Measurements from ENCODE around the gene HMCN2.

Gene HMCN2, protein sequence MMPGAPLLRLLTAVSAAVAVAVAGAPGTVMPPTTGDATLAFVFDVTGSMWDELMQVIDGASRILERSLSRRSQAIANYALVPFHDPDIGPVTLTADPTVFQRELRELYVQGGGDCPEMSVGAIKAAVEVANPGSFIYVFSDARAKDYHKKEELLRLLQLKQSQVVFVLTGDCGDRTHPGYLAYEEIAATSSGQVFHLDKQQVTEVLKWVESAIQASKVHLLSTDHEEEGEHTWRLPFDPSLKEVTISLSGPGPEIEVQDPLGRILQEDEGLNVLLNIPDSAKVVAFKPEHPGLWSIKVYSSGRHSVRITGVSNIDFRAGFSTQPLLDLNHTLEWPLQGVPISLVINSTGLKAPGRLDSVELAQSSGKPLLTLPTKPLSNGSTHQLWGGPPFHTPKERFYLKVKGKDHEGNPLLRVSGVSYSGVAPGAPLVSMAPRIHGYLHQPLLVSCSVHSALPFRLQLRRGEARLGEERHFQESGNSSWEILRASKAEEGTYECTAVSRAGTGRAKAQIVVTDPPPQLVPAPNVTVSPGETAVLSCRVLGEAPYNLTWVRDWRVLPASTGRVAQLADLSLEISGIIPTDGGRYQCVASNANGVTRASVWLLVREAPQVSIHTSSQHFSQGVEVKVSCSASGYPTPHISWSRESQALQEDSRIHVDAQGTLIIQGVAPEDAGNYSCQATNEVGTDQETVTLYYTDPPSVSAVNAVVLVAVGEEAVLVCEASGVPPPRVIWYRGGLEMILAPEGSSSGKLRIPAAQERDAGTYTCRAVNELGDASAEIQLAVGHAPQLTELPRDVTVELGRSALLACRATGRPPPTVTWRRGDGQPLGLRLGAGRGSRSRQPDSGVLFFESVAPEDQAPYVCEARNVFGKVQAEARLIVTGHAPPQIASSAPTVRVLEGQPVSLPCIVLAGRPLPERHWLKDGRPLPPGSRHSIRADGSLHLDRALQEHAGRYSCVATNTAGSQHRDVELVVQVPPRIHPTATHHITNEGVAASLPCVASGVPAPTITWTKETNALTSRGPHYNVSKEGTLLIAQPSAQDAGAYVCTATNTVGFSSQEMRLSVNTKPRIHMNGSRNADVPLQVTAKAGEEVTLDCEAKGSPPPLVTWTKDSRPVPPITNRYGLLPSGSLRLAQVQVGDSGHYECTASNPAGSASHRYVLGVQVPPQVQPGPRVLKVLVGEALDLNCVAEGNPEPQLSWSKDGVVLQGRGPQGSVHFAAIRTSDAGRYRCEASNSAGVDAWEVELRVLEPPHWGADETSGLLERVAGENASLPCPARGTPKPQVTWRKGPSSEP (N-terminal part only)

DNA sequence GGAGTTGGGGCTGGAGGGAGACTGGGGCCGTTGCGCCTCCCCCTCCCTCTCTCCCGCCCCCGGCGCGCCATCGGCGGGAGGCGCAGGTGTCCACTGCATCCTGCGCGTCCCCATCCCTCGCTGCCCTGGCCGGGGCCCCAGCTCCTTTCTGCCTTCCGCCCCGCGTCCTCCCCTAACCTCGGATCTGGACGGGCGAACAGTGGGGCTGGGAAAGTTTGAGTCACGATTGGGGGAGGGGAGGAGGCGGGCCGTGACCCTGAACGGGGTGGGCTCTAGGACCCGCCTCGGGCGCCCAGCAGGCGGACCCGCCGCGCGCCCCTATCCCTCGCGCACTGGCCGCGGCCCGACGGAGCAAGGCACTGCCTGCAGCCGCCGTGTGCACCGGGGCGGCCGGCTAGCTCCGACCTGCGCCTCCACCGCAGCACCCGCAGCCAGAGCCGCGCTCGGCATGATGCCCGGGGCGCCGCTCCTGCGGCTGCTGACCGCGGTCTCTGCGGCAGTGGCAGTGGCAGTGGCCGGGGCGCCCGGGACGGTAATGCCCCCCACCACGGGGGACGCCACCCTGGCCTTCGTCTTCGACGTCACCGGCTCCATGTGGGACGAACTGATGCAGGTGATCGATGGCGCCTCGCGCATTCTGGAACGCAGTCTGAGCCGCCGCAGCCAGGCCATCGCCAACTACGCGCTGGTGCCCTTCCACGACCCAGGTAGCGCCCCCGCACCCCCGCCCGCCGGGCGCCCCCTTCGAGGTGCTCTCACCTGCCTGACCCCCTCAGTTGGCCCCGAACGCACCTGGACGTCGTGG lies at the start of gene HMCN2:
TSS of gene HMCN2 (plus strand) at position 330 of the 805 bp plus-strand sequence. CDS start at position 449, 119 bp downstream.
- peak; percentile 79 for DNase-seq (ENCODE audit: low spot score)

DNA sequence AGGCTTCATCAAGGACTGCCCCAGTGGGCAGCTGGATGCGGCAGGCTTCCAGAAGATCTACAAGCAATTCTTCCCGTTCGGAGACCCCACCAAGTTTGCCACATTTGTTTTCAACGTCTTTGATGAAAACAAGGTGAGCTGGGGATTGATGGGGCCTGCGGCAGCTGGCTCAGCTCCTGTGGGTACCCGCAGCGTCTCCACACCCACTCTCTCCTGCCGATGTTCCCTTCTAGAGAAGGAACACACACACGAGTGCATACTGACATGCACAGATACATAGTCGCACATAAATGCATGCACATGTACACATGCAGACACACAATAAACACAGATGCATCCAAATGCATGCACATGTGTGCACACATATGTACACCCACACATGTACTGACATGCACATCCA lies 47.7 kb upstream of the HMCN2 start:
- DNase-seq (ENCODE audit: low spot score): no peak

DNA sequence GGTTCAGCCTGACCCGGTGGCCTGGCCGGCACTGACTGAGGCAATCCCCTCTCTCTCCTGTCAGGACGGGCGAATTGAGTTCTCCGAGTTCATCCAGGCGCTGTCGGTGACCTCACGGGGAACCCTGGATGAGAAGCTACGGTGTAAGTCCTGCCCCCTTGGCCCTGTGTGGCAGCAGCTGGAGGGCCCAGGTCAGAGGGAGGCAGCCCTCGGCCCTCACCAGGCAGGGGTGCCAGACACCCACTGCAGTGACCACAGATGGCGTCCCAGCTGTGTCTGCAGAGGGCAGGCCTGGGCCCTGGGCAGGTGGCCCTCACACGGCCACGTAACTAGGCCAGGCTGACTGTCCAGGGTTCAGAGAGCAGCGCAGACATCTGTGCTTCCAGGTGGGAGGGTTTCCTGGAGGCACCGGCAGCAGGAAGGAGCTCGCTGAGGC lies 45.9 kb upstream of the HMCN2 start:
- no peak for DNase-seq (ENCODE audit: low spot score)

DNA sequence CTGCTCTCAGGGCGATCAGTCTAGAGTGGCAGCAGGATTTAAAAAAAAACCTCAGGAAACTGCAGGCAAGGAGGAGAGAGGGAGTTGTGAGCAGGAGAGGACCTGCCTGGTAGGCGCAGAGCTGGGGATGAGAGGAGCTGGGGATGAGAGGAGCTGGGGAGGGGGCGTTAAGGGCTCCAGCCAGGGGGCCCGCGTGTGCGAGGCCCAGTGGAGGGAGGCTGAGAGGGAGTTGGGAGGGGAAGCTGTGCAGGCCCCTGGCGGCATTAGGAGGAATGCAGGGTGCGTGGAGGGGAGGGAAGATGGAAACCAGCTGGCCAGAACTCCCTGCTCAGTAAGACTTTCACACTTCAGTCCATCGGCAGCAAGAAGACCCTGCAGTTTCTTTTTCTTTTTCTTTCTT lies 45.2 kb upstream of the HMCN2 start:
- DNase-seq (ENCODE audit: low spot score): no peak

DNA sequence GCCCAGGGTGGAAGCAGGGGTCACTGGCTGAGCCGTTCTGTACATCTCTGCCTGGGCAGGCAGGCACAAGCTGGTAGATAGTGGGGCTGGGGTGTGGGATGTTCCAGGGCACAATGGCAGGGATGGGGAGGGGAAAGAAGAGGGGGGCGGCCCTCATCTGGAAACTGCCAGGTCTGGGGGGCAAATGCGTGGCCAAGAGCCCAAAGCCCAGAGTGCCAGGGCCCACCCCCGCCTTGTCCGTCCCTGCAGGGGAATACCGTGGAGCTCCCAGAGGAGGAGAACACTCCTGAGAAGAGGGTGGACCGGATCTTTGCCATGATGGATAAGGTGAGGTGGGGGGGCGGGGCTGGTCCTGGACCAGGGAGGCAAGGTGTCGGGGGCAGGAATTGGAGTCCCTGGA lies 42.7 kb upstream of the HMCN2 start:
- no peak for DNase-seq (ENCODE audit: low spot score)

DNA sequence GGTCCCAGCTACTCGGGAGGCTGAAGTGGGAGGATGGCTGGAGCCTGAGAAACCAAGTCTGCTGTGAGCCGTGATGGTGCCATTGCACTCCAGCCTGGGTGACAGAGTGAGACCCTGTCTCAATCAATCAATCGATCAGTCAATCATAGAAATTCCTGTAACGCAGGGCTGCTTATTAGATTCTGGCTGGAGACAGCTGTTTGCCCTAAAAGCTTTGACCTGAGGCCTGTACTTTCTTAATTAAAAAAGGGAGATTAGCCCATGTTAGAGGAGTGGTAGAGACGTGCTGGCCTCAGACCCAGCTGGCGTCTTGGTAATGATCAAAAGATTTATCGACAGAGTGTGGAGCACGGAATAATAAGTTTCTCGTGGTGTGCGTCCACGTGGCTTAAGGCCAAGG lies 40.5 kb upstream of the HMCN2 start:
- DNase-seq (ENCODE audit: low spot score): no peak

DNA sequence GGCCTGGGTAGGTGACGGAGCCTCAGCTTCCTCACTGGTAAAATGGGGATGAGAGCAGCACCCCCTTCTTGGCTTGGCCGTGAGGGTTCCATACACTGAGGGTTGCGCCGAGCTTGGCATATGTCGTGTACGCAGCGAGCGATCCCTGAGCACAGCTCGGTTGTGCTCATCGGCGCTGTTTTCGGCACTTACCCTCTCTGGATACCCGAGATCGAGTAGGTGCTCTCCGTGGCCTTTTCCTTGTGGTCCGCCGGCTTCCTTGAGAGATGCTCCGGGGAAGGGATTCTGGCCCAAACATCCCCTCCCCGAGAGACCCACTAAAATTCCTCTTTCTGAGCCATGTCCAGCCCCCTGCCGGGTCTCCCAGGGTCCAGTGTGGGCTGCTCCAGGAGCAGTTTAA lies 40.0 kb upstream of the HMCN2 start:
- no peak for DNase-seq (ENCODE audit: low spot score)

DNA sequence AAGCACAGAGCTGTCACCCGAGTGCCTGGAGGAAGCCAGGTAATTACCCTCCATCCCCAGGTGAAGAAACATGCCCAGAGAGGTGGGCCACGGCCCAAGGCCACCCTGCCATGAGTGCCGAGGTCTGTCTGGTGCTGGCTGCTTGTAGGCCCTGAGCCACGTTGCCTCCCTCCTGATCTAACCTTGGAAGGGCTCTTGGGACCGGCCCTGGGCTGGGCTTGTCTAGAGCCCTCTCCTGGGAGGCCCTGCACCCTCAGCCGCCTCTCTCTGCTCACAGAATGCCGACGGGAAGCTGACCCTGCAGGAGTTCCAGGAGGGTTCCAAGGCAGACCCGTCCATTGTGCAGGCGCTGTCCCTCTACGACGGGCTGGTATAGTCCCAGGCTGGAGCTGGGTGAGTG lies 39.4 kb upstream of the HMCN2 start:
- no peak for DNase-seq (ENCODE audit: low spot score)

DNA sequence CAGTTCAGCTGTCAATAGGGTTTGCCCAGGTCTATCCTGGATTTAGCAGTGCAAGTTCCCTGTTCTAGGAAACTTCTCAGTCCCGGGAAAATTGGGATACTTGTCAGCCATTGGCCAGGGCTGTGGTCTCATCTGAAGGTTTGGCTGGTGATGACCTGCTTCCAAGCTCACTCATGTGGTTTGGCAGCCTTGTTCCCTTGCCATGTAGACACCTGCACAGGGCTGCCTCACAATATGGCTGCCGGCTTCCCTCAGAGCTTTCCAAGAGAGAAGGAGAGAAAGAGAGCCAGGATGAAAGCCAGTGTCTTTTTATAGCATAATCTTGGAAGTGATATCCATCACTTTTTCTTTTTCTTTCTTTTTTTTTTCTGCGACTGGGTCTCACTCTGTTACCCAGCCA lies 37.7 kb upstream of the HMCN2 start:
- no peak for DNase-seq (ENCODE audit: low spot score)

DNA sequence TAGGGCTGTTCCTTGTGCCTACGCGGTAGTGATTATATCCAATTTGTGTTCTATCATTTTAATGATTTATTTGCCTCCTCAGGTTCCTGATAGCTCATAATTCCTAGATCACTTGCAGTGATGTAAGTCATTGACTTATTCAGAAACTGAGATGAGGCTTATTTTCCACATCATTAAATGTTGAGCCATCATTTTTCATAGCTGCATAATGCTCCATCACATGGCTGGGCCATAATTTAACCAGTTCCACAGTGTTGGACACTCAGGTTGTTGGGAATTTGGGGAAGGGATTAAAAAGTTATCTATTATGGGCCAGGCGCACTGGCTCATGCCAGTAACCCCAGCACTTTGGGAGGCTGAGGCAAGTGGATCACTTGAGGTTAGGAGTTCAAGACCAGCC lies 35.8 kb upstream of the HMCN2 start:
- no peak for DNase-seq (ENCODE audit: low spot score)

DNA sequence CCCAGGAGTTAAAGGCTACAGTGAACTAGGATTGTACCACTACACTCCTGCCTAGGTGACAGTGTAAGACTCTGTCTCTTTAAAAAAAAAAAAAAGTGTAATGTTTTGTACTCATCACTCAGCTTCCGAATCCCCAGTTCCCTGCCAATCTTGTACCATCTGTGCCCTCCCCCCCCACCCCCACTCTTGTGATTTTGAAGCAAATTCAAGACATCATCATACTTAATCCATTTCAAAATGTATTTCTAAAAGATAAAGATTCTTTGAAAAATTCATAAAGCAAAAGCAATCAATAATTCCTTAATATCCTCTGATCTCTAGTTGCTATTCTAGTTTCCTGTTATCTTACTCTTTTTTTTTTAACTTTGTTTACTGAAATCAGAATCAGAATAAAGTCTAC lies 34.9 kb upstream of the HMCN2 start:
- no peak for DNase-seq (ENCODE audit: low spot score)

DNA sequence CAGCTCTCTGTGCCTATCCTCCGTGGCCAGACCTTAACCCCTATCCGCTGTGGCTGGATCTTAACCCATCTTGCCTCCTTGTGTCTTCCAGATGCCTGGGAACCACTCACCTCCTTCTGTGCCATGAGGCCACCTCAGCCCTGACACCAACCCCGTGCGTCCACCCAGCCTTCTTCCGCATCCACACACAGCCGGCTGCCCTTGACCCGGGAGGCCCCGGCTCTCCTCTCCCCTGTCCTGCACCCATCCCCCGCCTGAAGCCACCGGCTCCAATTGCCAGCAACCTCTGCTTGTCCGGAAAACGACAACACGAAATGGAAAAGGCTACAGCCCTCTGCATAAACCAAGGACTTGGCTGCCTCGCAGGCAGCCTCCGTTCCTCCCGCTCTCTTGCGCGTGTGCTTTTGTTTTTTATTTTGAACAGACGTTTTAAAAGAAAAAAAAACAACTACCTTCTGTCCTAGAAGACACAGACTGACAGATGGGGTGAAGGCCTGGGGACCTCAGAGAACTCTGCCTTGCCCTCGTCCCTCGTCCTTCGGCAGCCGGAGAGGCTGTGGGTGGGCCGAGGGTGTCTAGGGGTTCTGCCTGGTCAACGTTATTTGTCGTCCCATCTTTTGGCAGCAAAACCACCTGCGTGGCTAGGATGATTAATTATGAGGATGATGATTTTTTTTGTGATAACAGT lies 32.5 kb upstream of the HMCN2 start:
- peak; percentile 18 for DNase-seq (ENCODE audit: low spot score)

DNA sequence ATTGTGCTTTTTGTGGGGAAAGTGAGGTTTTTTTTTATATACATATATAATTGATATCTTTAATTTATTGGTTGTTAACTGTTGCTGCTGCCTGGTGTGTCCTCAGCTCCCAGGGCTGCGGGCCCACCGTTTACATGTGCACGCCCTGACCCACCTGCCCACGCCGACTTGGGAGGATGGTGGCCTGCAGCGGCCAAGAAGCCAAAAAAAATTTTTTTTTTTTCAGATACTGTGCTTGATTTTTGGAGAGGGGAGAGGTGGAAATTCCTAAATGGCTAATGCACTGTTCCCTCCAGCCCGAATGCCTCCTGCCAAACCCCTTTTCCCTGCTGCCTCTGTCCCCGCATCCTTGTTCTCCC lies 32.0 kb upstream of the HMCN2 start:
- DNase-seq (ENCODE audit: low spot score): no peak

DNA sequence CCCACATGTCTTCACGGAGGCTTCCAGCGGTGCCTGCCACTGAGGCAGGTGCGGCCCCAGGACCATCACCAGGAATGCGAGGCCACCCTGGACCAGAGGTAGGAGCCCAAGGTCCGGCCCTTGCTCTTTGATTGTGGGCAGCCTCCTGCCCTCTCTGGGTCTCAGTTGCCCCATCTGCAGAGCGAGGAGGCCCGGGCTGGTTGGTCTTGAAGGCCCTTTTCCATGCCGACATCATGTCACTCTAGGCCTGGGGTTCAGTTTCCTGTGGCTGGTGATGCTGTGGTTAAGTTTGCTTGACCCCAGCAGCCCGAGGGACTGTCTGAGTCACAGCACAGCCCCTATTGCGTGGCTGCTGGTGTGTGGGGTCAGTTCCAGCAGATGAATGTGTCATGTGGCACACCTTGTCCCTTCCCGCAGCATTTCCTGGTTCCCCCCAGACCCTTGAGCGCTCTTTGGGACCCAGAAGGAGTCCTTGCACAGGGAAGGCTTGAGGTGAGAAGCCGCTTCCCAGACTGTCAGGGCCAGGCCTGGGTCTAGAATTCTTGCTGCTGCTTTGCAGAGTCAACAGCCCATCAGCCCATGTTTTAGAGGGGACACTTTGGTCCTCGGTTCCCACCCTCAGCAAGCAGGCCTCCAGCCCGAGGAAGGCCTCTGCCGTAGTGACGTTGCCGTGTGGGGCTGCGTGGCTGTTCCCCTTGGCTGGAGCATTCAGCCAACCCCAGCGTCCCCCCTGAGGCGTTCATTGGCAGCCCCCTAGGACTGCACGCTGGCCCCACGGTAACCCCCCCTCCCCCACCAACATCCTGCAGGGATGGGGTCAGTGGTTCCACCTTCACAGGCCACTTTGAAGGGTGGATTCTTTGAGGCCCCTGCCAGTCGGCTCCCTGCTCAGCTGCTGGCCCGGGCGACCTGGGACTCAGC lies 31.0 kb upstream of the HMCN2 start:
- peak; percentile 13 for DNase-seq (ENCODE audit: low spot score)

DNA sequence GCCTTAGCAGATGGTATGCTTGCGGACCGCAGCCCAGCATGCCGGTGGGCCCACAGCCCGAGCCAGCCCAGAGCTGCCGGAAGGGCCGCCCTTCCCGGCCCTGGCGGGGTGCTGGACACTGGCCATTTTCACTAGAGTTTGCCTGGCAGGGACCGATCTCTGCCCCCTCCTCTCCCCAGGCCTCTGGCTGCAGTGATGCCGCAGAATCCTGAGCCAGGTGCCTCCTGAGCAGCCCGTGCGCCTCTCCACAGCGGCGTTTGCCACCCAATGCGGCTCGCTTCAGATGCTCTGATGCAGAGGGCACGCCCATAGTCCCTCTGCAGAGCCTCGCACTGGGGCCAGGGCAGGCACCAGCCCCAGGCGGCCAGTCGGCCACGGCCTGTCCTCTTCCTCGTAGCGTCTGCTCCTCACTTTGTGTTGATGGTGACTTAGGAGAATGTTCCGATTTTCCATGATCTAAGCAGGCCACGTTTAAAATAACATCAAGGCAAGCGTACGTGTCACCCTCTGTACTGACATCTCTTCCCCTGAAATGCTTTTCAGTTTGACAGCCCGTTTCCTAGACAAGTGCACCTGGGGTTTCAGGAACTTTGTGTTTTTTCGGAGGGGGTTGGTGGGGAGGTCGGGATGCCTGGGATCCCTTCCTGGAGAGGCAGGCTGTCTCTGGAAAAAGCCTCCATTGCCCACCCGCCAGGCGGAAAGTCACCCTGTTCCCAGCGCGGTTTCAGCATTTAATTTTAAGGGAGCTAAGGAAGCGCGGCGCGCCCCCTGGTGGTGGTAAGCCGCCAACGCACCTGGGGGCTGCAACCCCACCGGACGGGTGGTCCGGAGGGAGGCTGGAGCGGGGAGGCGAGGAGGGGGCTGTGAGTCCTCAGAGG lies 29.8 kb upstream of the HMCN2 start:
- DNase-seq (ENCODE audit: low spot score): peak; percentile 84

DNA sequence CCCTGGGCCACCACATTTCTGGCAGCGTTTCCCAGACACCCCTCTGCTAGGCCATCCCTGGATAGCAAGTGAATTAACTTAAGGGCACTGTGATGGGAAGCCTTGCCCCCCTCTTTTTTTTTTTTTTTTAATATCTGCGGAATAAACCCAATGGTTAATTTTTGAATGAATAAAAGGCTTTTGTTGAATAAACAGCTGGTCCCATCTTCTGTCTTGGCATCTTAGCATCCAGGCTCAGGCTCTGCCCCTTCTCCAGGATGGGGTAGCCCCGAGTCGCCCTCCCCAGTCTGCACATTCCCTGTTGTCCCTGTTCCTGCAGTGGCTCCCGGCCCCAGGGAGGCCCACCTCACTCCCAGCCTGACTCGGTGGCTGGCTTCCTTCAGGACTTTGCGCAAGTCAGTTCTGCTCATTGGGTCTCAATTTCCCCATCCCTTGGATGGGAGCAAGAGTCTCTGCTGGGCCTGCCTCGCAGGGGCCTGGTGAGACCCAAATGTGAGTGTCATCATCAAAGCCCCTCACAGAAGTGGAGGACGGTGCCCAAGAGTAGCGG lies 29.0 kb upstream of the HMCN2 start:
- peak; percentile 12 for DNase-seq (ENCODE audit: low spot score)

DNA sequence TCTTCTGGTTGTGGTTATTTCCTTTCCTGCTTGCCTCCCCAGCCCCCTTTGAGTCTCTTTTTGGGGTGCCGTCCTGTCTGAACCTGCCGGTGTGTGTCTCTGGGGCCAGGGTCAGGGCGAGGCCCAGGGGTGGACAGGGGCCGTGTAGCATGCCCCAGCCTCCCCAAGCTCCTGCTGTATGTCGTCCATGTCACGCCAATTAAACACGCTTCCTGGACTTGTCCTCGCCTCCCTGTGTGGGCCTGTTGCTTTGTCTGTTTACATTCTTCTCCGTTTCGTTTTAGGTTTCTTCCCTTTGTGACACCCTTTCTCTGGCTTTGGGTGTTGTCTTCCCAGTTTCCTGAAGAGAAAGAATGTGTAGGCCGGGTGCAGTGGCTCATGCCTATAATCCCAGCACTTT lies 28.5 kb upstream of the HMCN2 start:
- no peak for DNase-seq (ENCODE audit: low spot score)

DNA sequence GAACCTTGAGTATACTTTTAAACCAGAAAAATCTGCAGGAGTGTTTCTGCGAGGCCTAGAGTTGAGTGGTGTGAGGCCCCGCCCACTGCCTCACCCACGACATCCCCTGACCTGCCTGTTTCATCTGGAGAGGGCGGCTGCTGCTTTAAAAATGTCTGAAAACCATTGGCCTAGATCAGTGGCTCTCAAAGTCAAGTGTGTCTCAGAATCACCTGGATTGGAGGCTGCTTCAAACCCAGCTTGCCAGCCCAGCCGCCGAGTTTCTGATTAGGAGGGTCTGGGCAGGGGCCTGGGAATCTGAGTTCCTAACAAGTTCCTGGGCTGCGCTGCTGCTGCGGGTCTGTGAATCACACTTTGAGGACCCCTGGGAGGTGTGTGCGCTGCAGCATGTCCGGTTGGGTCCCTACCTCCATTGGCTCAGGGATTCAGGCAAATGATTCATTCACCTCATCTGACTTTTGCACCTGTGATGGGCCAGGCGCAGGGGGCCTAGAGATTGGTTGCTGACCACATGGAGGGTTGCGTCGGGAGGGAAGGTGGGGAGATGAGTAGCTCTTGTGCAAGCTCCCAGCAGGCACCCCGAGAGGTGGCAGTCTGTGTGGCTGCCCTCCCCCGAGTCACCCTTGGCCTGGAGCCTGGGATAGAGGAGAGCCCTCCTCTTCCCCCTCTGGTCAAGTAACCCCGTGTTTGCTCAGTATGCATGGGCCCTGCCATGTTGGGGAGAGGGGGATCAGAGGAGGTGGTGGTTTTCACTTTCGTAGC lies 27.6 kb upstream of the HMCN2 start:
- peak; percentile 11 for DNase-seq (ENCODE audit: low spot score)
